Measurements from ENCODE around the gene CEL. TPM values are rescaled to one million over a fixed set of nuclear protein-coding genes. Genes with fewer than 3 reads are reported as not detected.
"Not testable (repeated sequence)": the region's sequence is repeated elsewhere in the genome, so short reads cannot be mapped to it uniquely, and the experiment has no call there.

CEL gene
- total RNA-seq, 3 donors from 2014 or later = 0.87 to 1.6 (median 1.4) TPM

DNA sequence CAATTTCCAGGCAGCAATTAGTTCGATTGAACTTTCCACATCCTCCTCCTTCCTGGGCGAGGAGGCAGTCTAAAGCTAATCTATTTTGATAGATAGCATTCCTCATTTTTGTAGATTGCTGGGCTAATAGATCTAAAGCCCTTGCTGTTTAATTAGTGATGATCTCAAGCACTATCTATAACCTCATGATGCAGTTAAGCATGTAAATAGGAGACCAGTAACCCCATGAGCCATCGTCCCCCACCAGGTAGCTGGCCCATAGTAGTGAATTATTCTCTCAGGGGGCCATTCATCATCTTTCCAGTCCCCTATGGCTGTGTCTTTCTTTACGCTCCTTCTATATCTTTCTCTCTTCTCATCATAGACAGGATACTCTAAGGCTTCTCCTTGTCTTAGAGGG lies 14.9 kb downstream of the CEL start:
- Histone ChIP-seq H3K4me1 (ENCODE audit: low read depth) (peaks cover under 1% of the 10 kb centered on the region), H3K4me3 (no peak overlapping the region), H3K36me3 (ENCODE audit: low read depth) (no peaks in the 10 kb centered on the region), H3K9me3 (no peaks in the 10 kb centered on the region)
- DNase-seq = no peak
- TF ChIP-seq, protein P1, sequence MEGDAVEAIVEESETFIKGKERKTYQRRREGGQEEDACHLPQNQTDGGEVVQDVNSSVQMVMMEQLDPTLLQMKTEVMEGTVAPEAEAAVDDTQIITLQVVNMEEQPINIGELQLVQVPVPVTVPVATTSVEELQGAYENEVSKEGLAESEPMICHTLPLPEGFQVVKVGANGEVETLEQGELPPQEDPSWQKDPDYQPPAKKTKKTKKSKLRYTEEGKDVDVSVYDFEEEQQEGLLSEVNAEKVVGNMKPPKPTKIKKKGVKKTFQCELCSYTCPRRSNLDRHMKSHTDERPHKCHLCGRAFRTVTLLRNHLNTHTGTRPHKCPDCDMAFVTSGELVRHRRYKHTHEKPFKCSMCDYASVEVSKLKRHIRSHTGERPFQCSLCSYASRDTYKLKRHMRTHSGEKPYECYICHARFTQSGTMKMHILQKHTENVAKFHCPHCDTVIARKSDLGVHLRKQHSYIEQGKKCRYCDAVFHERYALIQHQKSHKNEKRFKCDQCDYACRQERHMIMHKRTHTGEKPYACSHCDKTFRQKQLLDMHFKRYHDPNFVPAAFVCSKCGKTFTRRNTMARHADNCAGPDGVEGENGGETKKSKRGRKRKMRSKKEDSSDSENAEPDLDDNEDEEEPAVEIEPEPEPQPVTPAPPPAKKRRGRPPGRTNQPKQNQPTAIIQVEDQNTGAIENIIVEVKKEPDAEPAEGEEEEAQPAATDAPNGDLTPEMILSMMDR (IDR thresholded peaks at IDR 0.05) = no peak
- intact Hi-C loops (cut with DNase I, micrococcal nuclease) = no loop called here
- ATAC-seq = no peak

DNA sequence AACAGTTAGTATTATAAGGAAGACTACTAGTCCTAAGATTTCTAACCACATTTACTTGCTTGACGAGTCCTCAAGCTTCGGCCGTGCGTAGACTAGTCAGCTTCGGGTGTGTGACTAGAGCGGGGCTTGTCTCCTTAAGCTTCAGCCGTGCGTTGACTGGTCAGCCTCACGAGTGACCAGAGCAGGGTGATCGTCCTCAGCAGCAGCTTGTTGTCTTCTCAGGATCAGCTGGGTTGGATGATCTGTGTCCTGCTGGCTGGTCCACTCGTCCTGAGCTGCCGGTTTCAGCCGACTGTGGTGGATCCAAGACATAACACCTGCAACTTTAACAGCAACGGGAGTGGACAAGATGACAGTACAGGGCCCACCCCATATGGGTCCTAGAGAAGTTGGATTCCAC lies 16.7 kb downstream of the CEL start:
- ATAC-seq (no peak), DNase-seq (no peak)
- Histone ChIP-seq H3K4me1 (ENCODE audit: low read depth) (peaks cover 5% of the 10 kb centered on the region), H3K9me3 (no peaks in the 10 kb centered on the region), H3K36me3 (ENCODE audit: low read depth) (no peaks in the 10 kb centered on the region), H3K4me3 (no peak overlapping the region)
- intact Hi-C loops (cut with DNase I, micrococcal nuclease) = no loop called here
- TF ChIP-seq, protein P1 (IDR thresholded peaks at IDR 0.05) = no peak

DNA sequence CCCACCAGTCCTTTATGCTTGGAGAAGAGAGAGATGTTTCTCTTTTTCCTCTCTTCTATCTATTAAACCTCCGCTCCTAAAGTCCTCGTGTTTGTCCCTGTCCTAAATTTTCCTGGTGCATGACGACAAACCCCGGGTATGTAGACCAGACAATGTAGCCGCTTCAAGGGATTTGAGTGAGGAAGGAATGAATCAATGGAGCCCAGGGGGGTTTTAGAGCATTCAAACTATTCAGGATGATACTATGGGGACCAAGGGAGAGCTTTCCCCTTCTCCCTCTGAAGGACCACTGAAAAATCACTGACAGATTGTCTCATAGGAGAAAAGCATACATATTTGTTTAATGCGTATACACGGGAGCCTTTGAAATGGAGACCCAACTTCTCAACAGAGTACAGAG lies 18.4 kb downstream of the CEL start:
- no peaks in the 10 kb centered on the region for H3K36me3 ChIP-seq (ENCODE audit: low read depth)
- TF ChIP-seq, protein P1 (IDR thresholded peaks at IDR 0.05) = no peak
- no peak overlapping the region for H3K4me3 ChIP-seq
- ATAC-seq (no peak), DNase-seq (no peak)
- no peaks in the 10 kb centered on the region for H3K9me3 ChIP-seq
- intact Hi-C loops (cut with DNase I, micrococcal nuclease) = no loop called here
- peaks cover 5% of the 10 kb centered on the region for H3K4me1 ChIP-seq (ENCODE audit: low read depth)

DNA sequence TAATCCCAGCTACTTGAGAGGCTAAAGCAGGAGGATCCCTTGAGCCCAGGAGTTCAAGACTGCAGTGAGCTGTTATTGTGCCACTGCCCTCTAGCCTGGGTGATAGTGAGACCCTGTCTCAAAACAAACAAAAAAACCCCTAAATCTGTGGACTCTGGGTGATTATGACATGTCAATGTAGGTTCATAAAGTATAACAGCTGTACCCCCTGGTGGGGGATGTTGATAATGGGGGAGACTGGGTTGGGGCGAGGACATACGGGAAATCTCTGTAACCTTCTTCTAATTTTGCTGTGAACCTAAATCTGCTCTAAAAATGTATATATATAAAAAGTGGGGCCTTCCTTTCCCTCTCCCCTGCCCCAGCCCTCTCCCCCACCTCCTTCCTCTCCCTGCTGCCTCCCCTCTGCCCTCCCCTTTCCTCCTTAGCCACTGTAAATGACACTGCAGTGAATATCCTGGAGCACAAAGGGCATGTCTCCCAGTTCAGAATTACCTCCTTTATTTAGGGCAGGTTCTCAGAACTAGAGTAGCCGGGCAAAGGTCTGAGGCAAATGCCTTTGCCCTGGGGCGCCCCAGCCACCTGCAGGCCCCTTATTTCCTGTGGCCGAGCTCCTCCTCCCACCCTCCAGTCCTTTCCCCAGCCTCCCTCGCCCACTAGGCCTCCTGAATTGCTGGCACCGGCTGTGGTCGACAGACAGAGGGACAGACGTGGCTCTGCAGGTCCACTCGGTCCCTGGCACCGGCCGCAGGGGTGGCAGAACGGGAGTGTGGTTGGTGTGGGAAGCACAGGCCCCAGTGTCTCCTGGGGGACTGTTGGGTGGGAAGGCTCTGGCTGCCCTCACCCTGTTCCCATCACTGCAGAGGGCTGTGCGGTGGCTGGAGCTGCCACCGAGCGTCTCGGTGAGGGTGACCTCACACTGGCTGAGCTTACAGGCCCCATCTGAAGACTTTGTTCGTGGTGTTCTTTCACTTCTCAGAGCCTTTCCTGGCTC lies 19.3 kb downstream of the CEL start:
- peak; percentile 89 for ATAC-seq
- H3K36me3 ChIP-seq (ENCODE audit: low read depth); intact Hi-C loops (cut with DNase I, micrococcal nuclease); H3K4me1 ChIP-seq (ENCODE audit: low read depth); H3K9me3 ChIP-seq; H3K4me3 ChIP-seq: not testable (repeated sequence)
- peak in 2 of 3 donors; percentile 44 to 55 for DNase-seq

DNA sequence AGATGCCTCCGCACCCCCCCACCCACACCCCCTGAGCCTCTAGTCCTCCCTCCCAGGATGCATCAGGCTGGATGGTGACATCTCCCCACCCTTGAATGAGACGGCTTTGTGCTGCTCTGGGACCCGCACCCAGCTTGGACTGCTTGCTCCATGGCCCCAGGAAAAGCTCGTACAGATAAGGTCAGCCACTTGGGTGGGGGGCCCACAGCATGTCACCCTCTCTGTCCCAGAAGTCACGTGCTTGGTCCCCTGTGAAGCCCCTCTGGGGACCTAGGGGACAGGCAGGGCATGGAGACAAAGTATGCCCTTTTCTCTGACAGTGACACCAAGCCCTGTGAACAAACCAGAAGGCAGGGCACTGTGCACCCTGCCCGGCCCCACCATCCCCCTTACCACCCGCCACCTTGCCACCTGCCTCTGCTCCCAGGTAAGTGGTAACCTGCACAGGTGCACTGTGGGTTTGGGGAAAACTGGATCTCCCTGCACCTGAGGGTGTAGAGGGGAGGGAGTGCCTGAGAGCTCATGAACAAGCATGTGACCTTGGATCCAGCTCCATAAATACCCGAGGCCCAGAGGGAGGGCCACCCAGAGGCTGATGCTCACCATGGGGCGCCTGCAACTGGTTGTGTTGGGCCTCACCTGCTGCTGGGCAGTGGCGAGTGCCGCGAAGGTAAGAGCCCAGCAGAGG lies 20.3 kb downstream of the CEL start:
- peak in 1 of 3 donors; percentile 74 for DNase-seq
- H3K4me3 ChIP-seq = not testable (repeated sequence)

DNA sequence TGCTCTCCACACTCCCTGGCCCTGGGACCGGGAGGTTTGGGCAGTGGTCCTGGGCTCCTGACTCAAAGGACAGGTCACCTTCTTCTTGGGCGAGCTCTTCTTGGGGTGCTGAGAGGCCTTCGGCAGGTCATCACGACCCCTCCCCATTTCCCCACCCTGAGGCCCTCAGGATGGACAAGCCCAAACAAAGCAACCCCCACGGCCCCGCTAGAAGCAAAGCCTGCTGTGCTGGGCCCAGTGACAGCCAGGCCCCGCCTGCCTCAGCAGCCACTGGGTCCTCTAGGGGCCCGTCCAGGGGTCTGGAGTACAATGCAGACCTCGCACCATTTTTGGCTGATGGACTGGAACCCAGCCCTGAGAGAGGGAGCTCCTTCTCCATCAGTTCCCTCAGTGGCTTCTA lies 21.9 kb downstream of the CEL start:
- H3K9me3 ChIP-seq; H3K4me1 ChIP-seq (ENCODE audit: low read depth); intact Hi-C loops (cut with DNase I, micrococcal nuclease); H3K4me3 ChIP-seq; H3K36me3 ChIP-seq (ENCODE audit: low read depth); ATAC-seq: not testable (repeated sequence)
- peak in 1 of 3 donors; percentile 23 for DNase-seq

More for the DNA sequence above, 20.3 kb downstream of the CEL start:
- intact Hi-C loops (cut with DNase I, micrococcal nuclease); H3K4me1 ChIP-seq (ENCODE audit: low read depth); H3K36me3 ChIP-seq (ENCODE audit: low read depth); H3K9me3 ChIP-seq: not testable (repeated sequence)
- peak; percentile 62 for ATAC-seq

DNA sequence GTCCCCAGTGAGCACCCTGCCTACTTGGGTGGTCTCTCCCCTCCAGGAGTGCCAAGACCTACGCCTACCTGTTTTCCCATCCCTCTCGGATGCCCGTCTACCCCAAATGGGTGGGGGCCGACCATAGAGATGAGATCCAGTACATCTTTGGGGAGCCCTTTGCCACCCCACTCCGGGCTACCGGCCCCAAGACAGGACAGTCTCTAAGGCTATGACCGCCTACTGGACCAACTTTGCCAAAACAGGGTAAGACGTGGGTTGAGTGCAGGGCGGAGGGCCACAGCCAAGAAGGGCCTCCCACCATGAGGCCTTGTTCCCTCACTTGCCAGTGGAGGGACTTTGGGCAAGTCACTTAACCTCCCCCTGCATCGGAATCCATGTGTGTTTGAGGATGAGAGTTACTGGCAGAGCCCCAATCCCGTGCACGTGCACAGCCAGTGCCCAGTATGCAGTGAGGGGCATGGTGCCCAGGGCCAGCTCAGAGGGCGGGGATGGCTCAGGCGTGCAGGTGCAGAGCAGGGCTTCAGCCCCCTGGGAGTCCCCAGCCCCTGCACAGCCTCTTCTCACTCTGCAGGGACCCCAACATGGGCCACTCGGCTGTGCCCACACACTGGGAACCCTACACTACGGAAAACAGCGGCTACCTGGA lies 24.6 kb downstream of the CEL start:
- H3K4me3 ChIP-seq; intact Hi-C loops (cut with DNase I, micrococcal nuclease); H3K9me3 ChIP-seq; H3K4me1 ChIP-seq (ENCODE audit: low read depth); ATAC-seq; DNase-seq; H3K36me3 ChIP-seq (ENCODE audit: low read depth): not testable (repeated sequence)

Measured in mucosa of descending colon (tissue), 3 donors.